ENCODE results near the gene RGS2.

DNA sequence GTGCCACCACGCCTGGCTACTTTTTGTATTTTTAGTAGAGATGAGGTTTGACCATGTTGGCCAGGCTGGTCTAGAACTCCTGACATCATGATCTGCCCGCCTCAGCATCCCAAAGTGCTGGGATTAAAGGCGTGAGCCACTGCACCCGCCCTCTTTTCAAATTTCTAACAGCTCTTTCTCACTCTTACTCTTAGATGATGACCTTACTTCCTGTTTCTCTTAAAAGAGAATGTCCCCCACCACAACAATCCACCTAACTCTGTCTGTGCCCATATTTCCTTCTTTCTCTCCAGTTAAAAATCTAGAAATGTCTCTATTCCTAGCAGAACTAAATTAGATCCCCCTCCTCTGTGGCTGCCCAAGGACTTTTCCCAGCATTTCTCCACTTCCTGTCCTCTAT, 46.6 kb upstream of the RGS2 start:
- TF ChIP-seq EZH2 (IDR thresholded peaks at IDR 0.05; ENCODE audit: borderline replicate concordance, low read depth, low read length) (no peak), ZNF184 (CRISPR knock-in tag; IDR thresholded peaks at IDR 0.05) (no peak)
